GM12878 (cell line): Measurements from ENCODE around the gene KRTAP10-2.

Experiments
- ATF2 ChIP-seq: IDR thresholded peaks from 2 replicates; pipeline ENCODE4 v1.6.1; 2012; ENCODE audit warnings: low read length, inconsistent platforms
- BHLHE40 ChIP-seq, 2 experiments: fragments of 450-650 bp in 1 of 2; IDR thresholded peaks; 2 replicates each; pipeline ENCODE4 v1.6.1; 2011 to 2017; ENCODE audit warnings: low read depth in 2 of 2, borderline replicate concordance in 1 of 2, improper control_type of control experiment in 1 of 2, low read length in 1 of 2, mild to moderate bottlenecking in 1 of 2
- EZH2 ChIP-seq: IDR thresholded peaks from 2 replicates; pipeline ENCODE4 v1.6.1; 2012; ENCODE audit warnings: low read depth, mild to moderate bottlenecking, control low read depth, inconsistent platforms, low read length, borderline replicate concordance; ENCODE audit not compliant: control insufficient read depth
- POLR2A ChIP-seq: IDR thresholded peaks from 2 replicates; pipeline ENCODE4 v1.6.1; 2011; ENCODE audit warnings: low read depth, mild to moderate bottlenecking, low read length
- POLR2AphosphoS5 ChIP-seq: IDR thresholded peaks from 2 replicates; pipeline ENCODE4 v1.6.1; 2011; ENCODE audit warnings: mild to moderate bottlenecking, low read length, inconsistent platforms
- STAT3 ChIP-seq: IDR thresholded peaks from 2 replicates; pipeline ENCODE4 v1.6.1; 2011; ENCODE audit warnings: low read depth, low read length, improper control_type of control experiment
- ZNF274 ChIP-seq: IDR thresholded peaks from one replicate; pipeline ENCODE4 v1.8.0; 2011; ENCODE audit not compliant: insufficient read length, insufficient read depth

DNA sequence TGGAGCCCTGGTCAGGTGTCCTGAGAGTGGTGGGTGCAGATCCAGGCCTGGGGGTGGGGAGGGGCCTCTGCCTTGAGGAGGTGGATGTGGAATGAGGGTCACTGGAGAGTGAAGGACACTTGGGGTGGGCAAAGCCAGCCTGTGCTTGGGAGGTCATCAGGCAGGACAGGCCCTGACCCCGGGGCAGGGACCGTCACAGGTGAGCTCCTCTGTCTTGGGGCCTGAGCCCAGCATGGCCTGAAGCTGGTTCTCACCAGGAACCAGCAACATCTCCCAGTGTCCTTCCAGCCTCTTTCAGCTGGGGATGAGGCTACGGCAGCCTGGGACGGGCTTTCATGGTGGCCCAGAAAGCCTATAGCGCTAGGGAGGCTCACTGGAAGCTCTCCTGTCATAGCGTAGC is 831 bp upstream of the KRTAP10-2 start:
- TF ChIP-seq ZNF274 (no peak), STAT3 (no peak), ATF2 (no peak), POLR2AphosphoS5 (no peak), POLR2A (no peak), BHLHE40 (IDR thresholded peaks at IDR 0.05; ENCODE audit: borderline replicate concordance in 1 of 2, low read depth in 2 of 2, low read length in 1 of 2) (no peak), EZH2 (no peak)
